ENCODE results near the gene MDK. TPM values are rescaled to one million over a fixed set of nuclear protein-coding genes. Genes with fewer than 3 reads are reported as not detected.

Gene MDK
- total RNA-seq, 1 experiment from 2014 or later = 40.5 TPM

- peak; percentile 34 for DNase-seq (ENCODE audit: low read depth)
Measured at GRCh38 chr11:46382646-46383403, 1.4 kb downstream of the MDK start.

- DNase-seq (ENCODE audit: low read depth) = no peak
Measured at GRCh38 chr11:46383404-46383758, 1.9 kb downstream of the MDK start.

GRCh38 chr11:46383974-46384701 lies 2.7 kb downstream of the MDK start:
- DNase-seq (ENCODE audit: low read depth) = no peak

- no peak for DNase-seq (ENCODE audit: low read depth)
Measured at GRCh38 chr11:46385169-46386004, 3.9 kb downstream of the MDK start.

DNA sequence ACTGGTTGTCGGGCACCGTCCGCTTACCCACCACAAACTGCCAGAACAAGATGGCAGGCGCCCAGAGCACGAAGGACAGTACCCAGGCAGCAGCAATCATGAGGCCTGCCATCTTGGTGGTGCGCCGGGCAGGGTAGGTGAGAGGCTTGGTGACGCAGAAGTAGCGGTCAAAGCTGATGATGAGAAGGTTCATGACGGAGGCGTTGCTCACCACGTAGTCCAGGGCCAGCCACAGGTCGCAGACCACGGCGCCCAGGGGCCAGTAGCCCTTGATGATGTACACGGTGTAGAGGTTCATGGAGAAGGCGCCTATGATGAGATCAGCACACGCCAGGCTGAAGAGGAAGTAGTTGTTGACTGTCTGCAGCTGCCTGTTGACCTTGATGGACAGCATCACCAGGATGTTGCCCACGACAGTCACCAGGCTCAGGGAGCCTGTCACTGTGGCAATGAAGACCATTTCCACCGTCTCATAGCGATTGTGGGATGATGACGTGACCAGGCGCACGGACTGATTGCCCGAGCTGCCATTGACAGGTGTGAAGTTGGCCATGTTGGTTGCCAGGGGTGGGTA lies 4.6 kb downstream of the MDK start:
- no peak for DNase-seq (ENCODE audit: low read depth)

DNA sequence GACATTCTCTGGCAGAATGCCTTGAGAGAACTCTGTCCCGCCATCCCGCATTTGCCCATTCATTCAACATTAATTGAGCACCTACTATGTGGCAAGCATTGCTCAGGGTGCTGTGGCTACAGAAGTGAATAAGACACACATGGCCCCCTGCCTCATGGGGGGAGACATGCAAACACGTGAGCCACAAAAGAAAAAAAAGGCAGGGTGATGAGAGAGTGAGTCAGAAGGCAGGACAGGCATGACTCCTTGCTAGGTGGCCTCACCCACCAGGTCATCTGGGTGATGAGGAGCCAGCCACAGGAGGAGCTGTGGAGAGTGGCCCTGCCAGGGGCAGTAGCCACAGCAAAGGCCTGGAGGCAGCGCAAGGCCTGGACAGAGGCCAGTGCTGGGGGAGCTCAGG lies 5.2 kb downstream of the MDK start:
- peak; percentile 77 for DNase-seq (ENCODE audit: low read depth)

- no peak for DNase-seq (ENCODE audit: low read depth)
Measured at GRCh38 chr11:46387456-46387855, 6.0 kb downstream of the MDK start.

DNA sequence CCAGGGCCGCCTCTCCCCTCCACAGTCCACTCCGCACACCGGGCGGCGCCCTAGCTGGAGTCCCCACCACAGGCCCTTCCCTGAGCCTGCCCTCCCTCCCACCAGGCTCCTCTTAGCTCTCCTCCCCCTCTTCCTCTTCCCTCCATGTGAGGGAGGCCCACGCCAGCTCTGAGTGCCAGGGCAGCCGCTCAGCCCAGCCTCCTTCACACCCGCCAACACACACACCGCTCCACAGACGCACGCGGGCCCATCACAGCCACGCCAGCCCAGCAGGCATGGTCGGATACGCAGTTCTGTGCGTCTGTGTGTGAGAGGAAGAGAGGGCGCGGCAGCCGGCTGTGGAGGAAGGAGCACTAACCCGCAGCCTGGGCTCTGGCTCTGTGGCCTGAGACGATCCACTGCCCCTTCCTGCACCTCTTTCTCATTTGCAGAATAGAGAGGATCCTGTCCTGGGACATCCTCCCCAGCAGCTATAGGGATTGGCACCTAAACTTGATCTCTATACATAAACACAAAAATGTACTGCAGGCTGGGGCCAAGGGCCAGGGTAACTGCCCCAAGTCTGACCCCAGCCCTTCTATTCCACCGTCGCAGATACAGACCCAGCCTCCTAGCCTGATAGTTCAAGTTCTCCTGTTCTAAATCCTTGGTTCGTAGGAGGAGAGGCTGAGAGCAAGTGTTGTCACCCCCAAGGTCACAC lies 6.6 kb downstream of the MDK start:
- DNase-seq (ENCODE audit: low read depth) = no peak

DNA sequence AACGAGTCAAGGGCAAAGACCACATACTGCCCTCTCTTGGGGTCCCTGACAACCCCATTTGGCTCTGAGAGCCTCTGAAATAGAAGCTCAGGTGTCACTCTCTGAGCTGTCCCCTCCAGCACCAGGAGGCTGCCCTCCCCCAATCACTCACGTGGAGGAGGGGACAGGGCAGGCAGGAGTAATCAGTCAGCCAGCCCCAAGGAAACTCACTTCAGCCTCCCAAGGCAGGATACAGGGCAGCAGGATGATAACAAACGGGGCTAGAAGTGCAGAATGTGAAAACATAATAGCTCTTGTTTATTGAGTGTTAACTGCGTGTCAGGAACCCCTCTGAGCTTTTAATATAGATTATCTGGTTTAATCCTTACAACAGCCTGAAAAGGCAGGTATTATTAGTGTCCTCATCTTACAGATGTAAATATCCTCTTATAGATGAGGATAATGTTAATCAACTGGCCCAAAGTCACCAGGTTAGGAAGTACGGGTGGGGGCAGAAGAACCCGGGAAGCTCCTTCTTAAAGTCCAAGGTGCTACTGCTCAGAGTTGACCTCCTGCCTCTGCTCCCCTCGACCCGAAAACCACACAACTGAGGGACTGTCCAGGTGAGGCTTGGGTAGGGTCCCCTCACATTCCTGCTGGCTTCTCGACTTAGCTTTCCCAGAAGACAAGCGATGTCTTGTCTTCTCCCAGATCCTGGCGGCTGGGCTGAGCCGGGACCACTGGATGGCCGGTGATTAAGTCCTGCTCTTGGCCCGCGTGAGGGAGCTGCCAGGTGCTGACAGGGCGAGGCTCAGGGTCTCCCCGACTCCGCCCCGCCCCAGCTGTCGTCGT lies 7.4 kb downstream of the MDK start:
- DNase-seq (ENCODE audit: low read depth) = no peak

DNA sequence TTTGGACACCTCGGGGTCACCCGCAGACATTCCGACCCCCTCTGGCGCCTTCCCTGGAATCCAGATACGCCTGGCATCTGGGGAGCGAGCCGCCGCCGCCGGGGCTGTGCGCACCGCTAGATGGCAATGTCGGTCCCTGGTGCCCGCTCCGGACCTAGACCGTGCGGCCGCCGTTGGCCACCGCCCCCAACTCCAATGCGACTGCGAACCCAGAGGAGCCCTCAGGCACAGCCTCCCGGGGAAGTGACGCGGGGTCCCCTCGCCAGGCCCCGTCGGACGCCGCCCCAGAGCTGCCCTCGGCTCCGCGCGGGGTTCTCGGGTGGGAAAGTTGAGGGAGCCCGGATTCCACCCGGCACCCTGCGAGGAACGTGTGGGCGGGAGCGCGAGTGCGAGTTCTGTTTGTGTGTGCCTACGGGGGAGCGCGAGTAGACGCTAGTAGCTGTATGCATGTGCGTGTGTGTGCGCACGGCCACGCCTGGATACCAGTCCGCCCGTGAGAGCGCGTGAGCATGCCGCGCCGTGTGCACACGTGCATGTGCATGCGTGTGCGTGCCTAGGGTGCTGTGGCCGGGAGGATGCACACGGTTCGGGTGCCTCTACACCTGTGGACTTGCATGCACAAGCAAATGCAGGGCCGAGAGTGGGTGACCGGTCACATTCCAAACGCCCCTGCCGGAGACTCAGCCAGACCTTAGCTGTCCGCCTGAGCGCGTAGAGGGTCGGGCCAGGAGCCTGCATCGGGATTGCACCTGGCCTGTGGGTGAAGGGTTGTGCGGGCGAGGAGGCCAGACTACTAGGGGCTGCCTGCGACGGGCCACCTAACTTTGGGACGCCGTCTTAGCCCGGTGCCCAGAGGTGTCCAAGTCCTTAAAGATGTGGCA lies 8.2 kb downstream of the MDK start:
- DNase-seq (ENCODE audit: low read depth) = peak; percentile 73

DNA sequence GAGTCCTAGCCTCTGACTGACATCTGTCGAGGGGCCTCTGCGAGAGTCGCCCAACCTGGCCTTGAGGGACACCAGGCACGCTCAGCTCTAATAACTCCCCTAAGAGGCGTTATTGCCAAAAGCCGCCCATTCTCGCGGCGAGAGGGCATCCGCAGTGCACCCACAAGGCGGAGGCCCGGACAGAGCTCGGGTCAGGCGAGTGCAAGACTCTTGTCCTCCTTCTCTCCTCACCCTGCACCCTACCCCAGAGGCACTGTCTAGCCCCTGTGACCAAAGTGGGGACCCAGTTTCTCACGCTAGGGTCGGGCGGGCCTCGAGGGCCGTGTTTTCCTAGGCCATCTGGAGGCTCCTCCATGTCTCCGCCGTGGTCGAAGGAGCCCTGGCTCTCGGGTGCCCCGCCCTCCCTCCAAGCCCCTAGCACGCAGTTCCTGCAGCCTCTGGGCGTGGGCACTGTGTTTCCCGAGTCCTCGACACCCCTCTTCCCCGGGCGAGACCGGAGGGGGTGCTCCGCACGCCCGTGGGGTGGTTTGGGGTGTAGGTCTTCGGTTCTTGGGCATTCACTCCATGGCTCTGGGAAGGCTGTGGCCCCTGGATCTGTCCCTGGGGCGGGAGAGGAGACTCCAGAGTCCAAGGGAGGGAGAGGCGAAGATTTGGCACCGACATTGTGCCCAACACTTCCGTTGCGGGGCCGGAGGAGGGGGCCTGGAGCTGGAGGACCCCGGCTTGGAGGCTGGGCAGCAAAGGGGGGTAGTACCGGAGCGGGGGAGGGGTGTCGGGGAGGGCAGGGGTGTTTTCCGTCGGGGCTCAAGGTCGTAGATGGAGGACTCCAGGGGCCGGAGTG lies 9.1 kb downstream of the MDK start:
- no peak for DNase-seq (ENCODE audit: low read depth)

GRCh38 chr11:46391186-46391577 lies 9.7 kb downstream of the MDK start:
- no peak for DNase-seq (ENCODE audit: low read depth)

DNA sequence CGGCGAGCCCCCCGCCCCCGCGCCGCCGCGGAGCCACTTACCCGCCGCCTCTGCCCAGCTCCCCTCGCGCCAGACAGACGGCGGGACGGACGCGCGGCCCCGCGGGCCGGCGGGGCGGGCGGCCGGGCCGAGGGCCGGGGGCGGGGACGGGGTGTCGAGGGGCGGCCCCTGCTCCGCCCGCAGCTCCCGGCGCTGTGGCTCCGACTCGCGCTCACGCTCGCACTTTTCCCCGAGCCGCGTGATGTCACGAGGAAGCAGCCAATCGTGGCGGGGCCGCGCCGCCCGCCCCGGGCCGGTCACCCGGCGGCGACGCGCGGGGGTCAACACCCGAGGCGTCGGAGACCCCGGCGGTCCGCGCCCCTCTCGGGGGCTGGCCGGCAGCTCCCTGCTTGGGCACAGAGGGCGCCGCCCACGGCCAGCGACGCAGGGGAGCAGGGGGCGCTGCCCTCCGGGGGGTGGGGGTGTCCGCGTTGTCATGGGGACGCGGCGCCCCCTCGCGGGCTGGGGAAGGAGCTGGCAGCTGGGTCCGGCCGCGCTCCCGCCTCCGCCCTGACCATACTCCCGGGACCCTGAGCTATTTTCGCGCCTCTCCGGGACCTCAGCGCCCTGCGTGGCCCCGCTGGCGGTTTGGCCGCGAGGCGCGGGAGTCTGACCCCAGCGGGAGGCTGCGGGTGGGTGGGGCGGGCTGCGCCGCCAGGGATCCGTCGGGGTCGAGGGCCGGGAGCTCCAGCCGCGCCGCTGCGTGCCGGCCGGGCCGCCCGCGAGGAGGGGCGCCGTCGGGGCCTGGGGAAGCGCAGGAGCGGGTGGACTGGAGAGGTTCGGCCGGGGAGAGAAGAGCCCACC lies 10.3 kb downstream of the MDK start, which contains the start of gene CHRM4:
Gene CHRM4, minus strand, starts transcription at position 199 of the 843 bp plus-strand sequence. CDS start 5,219 bp downstream, outside the sequence.
- peak; percentile 59 for DNase-seq (ENCODE audit: low read depth)

GRCh38 chr11:46392421-46393230 lies 11.2 kb downstream of the MDK start:
- peak; percentile 73 for DNase-seq (ENCODE audit: low read depth)

- no peak for DNase-seq (ENCODE audit: low read depth)
Measured at GRCh38 chr11:46393231-46393616, 11.8 kb downstream of the MDK start.

- DNase-seq (ENCODE audit: low read depth) = no peak
Measured at GRCh38 chr11:46393759-46394158, 12.3 kb downstream of the MDK start.
